ENCODE results near the gene NACC1. TPM values are rescaled to one million over a fixed set of nuclear protein-coding genes. Genes with fewer than 3 reads are reported as not detected.
"Not testable (repeated sequence)": the region's sequence is repeated elsewhere in the genome, so short reads cannot be mapped to it uniquely, and the experiment has no call there.

Gene NACC1
- total RNA-seq, 1 donor from 2014 or later, result 35.4 TPM

DNA sequence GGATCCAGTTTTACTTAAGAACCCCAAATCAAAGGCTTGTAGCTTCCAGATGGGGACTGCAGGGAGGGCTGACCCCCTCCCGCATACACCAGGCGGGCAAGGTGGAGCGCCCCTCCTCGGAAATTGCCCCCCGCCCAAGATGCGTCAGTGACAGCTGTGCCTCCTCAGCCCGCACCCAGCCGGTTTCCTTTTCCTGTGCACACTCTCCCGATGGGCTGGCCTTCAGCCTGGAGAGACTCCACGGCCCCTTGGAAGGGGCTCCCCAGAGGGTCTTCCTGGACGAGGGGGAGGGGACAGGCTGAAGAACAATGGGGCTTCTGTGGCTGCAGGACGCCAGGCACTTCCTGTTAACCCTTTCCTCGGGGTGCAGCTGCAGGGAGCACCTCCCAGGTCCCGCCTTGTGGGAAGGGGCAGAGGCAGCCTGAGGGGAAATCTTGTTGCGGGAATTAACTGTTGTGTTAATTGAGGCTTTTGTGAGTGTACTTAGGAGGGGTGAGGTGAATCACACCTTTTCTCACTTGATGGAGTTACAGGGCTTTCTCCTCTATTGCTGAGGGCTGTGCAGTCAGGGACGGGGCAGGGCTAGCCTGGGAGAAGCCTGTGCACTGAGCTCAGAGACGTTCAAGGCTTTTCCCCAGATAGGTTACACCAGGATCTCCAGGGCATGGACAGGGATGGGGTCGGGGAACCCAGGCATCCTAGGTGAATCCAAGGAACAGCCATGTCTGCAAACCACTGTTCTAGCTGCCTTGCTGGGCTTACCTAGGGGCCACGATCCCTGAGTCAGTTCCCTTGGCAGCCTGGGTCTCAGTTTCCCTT lies 46.5 kb downstream of the NACC1 start:
- intact Hi-C loops (cut with micrococcal nuclease), result no loop called here
- H3K4me1 ChIP-seq, result peaks cover 78% of the 10 kb centered on the region

GRCh38 chr19:13165162-13165997 lies 47.3 kb downstream of the NACC1 start:
- Histone ChIP-seq H3K4me3 (peak overlapping the region; percentile 59), H3K4me1 (peaks cover 79% of the 10 kb centered on the region), H3K27ac (replicated peaks) (peak overlapping the region; percentile 91), H3K9me3 (replicated peaks) (no peaks in the 10 kb centered on the region), H3K36me3 (no peaks in the 10 kb centered on the region), H3K27me3 (ENCODE audit: low read depth) (no peaks in the 10 kb centered on the region)
- no peak for DNase-seq
- intact Hi-C loops (cut with micrococcal nuclease), result no loop called here
- TF ChIP-seq, protein P1, sequence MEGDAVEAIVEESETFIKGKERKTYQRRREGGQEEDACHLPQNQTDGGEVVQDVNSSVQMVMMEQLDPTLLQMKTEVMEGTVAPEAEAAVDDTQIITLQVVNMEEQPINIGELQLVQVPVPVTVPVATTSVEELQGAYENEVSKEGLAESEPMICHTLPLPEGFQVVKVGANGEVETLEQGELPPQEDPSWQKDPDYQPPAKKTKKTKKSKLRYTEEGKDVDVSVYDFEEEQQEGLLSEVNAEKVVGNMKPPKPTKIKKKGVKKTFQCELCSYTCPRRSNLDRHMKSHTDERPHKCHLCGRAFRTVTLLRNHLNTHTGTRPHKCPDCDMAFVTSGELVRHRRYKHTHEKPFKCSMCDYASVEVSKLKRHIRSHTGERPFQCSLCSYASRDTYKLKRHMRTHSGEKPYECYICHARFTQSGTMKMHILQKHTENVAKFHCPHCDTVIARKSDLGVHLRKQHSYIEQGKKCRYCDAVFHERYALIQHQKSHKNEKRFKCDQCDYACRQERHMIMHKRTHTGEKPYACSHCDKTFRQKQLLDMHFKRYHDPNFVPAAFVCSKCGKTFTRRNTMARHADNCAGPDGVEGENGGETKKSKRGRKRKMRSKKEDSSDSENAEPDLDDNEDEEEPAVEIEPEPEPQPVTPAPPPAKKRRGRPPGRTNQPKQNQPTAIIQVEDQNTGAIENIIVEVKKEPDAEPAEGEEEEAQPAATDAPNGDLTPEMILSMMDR (IDR thresholded peaks at IDR 0.05; ENCODE audit: borderline replicate concordance), result no peak

More for the DNA sequence above, 46.5 kb downstream of the NACC1 start:
- peak; percentile 77 for DNase-seq
- no peaks in the 10 kb centered on the region for H3K9me3 ChIP-seq (replicated peaks)
- H3K27me3 ChIP-seq (ENCODE audit: low read depth), result no peaks in the 10 kb centered on the region
- TF ChIP-seq, protein P1 (IDR thresholded peaks at IDR 0.05; ENCODE audit: borderline replicate concordance), result no peak
- H3K27ac ChIP-seq (replicated peaks), result peak overlapping the region; percentile 91
- no peaks in the 10 kb centered on the region for H3K36me3 ChIP-seq
- peak overlapping the region; percentile 59 for H3K4me3 ChIP-seq

DNA sequence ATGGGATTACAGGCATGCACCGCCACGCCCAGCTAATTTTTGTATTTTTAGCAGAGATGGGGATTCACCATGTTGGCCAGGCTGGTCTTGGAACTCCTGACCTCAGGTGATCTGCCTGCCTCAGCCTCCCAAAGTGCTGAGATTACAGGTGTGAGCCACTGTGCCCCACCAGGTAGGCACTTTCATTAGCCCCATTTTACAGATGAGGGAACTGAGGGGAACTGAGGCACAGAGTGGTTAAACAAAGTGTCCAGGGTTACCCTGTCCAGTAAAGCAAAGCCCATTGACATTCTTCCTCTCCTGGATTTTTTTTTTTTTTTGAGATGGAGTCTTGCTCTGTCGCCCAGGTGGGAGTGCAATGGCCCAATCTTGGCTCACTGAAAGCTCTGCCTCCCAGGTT lies 48.1 kb downstream of the NACC1 start:
- H3K4me3 ChIP-seq; DNase-seq; H3K9me3 ChIP-seq (replicated peaks); intact Hi-C loops (cut with micrococcal nuclease); H3K27me3 ChIP-seq (ENCODE audit: low read depth); H3K36me3 ChIP-seq: not testable (repeated sequence)
- Histone ChIP-seq H3K27ac (replicated peaks) (peak overlapping the region; percentile 91), H3K4me1 (peaks cover 78% of the 10 kb centered on the region)

DNA sequence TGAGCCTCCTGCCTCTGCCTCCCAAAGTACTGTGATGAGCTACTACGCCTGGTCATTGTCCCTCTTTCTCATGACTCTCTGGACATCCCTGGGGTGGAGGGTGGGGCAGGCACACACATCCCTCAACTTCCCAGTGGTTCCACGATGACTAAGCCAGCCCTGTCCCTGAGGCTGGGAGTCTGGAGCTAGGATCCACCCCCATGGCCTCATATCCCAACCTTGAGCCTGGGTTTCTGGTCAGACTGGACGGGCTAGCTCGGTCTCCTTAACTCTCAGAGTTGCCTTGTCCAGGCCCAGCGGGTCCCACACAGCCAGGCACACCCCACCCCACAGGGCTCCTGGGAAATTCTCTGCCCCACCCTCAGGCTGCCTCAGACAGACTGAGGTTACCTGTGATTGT lies 51.7 kb downstream of the NACC1 start:
- Histone ChIP-seq H3K9me3 (replicated peaks) (no peaks in the 10 kb centered on the region), H3K27ac (replicated peaks) (peak overlapping the region; percentile 91), H3K36me3 (no peaks in the 10 kb centered on the region), H3K4me3 (no peak overlapping the region), H3K27me3 (ENCODE audit: low read depth) (no peaks in the 10 kb centered on the region), H3K4me1 (peaks cover 63% of the 10 kb centered on the region)
- intact Hi-C loops (cut with micrococcal nuclease), result no loop called here
- TF ChIP-seq, protein P1 (IDR thresholded peaks at IDR 0.05; ENCODE audit: borderline replicate concordance), result no peak
- no peak for DNase-seq

DNA sequence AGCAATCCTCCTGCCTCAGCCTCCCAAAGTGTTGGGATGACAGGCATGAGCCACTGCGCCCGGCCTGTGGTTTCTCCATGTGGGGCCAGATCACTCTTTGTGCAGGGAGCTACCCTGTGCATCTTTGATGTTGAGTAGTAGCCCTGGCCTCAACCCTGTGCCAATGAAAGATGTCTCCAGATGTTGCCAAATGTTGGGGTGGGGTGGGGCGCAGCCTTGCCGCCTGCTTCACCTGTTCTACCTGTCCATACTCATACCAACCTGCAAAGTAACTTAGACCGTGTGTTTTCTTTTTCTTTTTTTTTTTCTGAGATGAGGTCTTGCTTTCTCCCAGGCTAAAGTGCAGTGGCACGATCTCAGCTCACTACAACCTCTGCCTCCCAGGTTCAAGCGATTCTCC lies 53.1 kb downstream of the NACC1 start:
- intact Hi-C loops (cut with micrococcal nuclease), result no loop called here
- no peak for DNase-seq
- Histone ChIP-seq H3K4me3 (no peak overlapping the region), H3K36me3 (no peaks in the 10 kb centered on the region), H3K9me3 (replicated peaks) (no peaks in the 10 kb centered on the region), H3K4me1 (peaks cover 49% of the 10 kb centered on the region), H3K27me3 (ENCODE audit: low read depth) (no peaks in the 10 kb centered on the region), H3K27ac (replicated peaks) (no peak overlapping the region)
- TF ChIP-seq, protein P1 (IDR thresholded peaks at IDR 0.05; ENCODE audit: borderline replicate concordance), result no peak
